CD14-positive monocyte (primary cell): ENCODE data around the gene GNG13. TPM values are rescaled to one million over a fixed set of nuclear protein-coding genes. Genes with fewer than 3 reads are reported as not detected.
"Not testable (repeated sequence)": the region's sequence is repeated elsewhere in the genome, so short reads cannot be mapped to it uniquely, and the experiment has no call there.

Source experiments
- DNase-seq, 3 donors: peaks; one replicate each; pipeline ENCODE4 v3.0.0-alpha.2; 2011 to 2022
- H2AFZ ChIP-seq: 2 replicates; pipeline ENCODE4 v1.6.0; 2012; ENCODE audit warnings: mild to moderate bottlenecking, low read depth, low read length, inconsistent platforms; ENCODE audit not compliant: insufficient read depth, poor library complexity, severe bottlenecking
- H3K27ac ChIP-seq, 2 donors: 1 replicate in 1 of 2; 2 replicates in 1 of 2; pipeline ENCODE4 v1.5.1; 2012 to 2013; ENCODE audit warnings: low read length in 2 of 2, control low read depth in 1 of 2, inconsistent platforms in 1 of 2, low read depth in 1 of 2, mild to moderate bottlenecking in 1 of 2
- H3K27me3 ChIP-seq, 2 donors: one replicate each; pipeline versions ENCODE4 v1.6.0 to v1.6.1; 2011 to 2013; ENCODE audit warnings: low read length in 2 of 2; ENCODE audit not compliant: control insufficient read depth in 2 of 2, insufficient read depth in 2 of 2
- H3K36me3 ChIP-seq, 2 donors: replicated peaks in 1 of 2; 1 replicate in 1 of 2; 2 replicates in 1 of 2; pipeline versions ENCODE4 v1.5.1 to v1.6.1; 2012 to 2013; ENCODE audit warnings: low read length in 2 of 2, control low read depth in 1 of 2, inconsistent platforms in 1 of 2, mild to moderate bottlenecking in 1 of 2; ENCODE audit not compliant: insufficient read depth in 2 of 2, control insufficient read depth in 1 of 2
- H3K4me1 ChIP-seq, 2 donors: 1 replicate in 1 of 2; 2 replicates in 1 of 2; pipeline versions ENCODE4 v1.5.1 to v1.6.1; 2012 to 2013; ENCODE audit warnings: low read length in 2 of 2, control low read depth in 1 of 2, inconsistent platforms in 1 of 2, mild to moderate bottlenecking in 1 of 2, moderate library complexity in 1 of 2; ENCODE audit not compliant: insufficient read depth in 2 of 2, control insufficient read depth in 1 of 2
- H3K4me2 ChIP-seq: replicated peaks from 2 replicates; pipeline ENCODE3; 2012; ENCODE audit warnings: low read length, moderate library complexity, mild to moderate bottlenecking; ENCODE audit not compliant: poor library complexity, severe bottlenecking; ENCODE audit errors: extremely low read depth
- H3K4me3 ChIP-seq, 3 experiments: fragments of 200-600 bp in 1 of 3; sonication (generic) in 1 of 3; replicated peaks in 1 of 3; 1 replicate in 2 of 3; 2 replicates in 1 of 3; pipeline ENCODE4 v1.5.1; 2011 to 2013; ENCODE audit warnings: low read length in 3 of 3, mild to moderate bottlenecking in 3 of 3, control low read depth in 2 of 3, low read depth in 2 of 3, inconsistent platforms in 1 of 3, moderate library complexity in 1 of 3
- H3K79me2 ChIP-seq: 2 replicates; pipeline ENCODE4 v1.6.0; 2012; ENCODE audit warnings: mild to moderate bottlenecking, control low read depth, inconsistent platforms, low read length, moderate library complexity; ENCODE audit not compliant: insufficient read depth
- H3K9ac ChIP-seq: 2 replicates; pipeline ENCODE4 v1.6.0; 2017; ENCODE audit warnings: low read length, mild to moderate bottlenecking; ENCODE audit not compliant: insufficient read depth, poor library complexity, severe bottlenecking
- H3K9me3 ChIP-seq, 2 donors: replicated peaks in 1 of 2; 1 replicate in 1 of 2; 2 replicates in 1 of 2; pipeline versions ENCODE4 v1.5.1 to v1.6.1; 2012 to 2013; ENCODE audit warnings: low read length in 2 of 2, control low read depth in 1 of 2; ENCODE audit not compliant: control insufficient read depth in 1 of 2, insufficient read depth in 1 of 2
- H4K20me1 ChIP-seq: 2 replicates; pipeline ENCODE4 v1.6.0; 2012; ENCODE audit warnings: mild to moderate bottlenecking, low read length, control low read depth, moderate library complexity; ENCODE audit not compliant: insufficient read depth
- H3K27ac Mint-ChIP-seq, 7 donors: one replicate each; pipeline ENCODE4 v1.8.0; 2020; ENCODE audit warnings: mild to moderate bottlenecking in 7 of 7, mixed read lengths in 7 of 7, moderate library complexity in 6 of 7, inconsistent platforms in 2 of 7
- H3K27me3 Mint-ChIP-seq, 3 donors: one replicate each; pipeline ENCODE4 v1.8.0; 2021 to 2022; ENCODE audit warnings: low read depth in 3 of 3, mild to moderate bottlenecking in 3 of 3, mixed read lengths in 3 of 3, moderate library complexity in 3 of 3, inconsistent platforms in 1 of 3
- H3K36me3 Mint-ChIP-seq, 2 donors: one replicate each; pipeline ENCODE4 v1.8.0; 2020; ENCODE audit warnings: mixed read lengths in 2 of 2, inconsistent platforms in 1 of 2, mild to moderate bottlenecking in 1 of 2
- H3K4me1 Mint-ChIP-seq: one replicate; pipeline ENCODE4 v1.8.0; 2020; ENCODE audit warnings: mild to moderate bottlenecking, mixed read lengths
- H3K4me3 Mint-ChIP-seq, 2 donors: one replicate each; pipeline ENCODE4 v1.8.0; 2020; ENCODE audit warnings: mild to moderate bottlenecking in 2 of 2, mixed read lengths in 2 of 2, moderate library complexity in 1 of 2
- H3K9me3 Mint-ChIP-seq, 7 donors: one replicate each; pipeline ENCODE4 v1.8.0; 2020 to 2022; ENCODE audit warnings: mixed read lengths in 7 of 7, mild to moderate bottlenecking in 6 of 7, moderate library complexity in 6 of 7, inconsistent platforms in 2 of 7
- WGBS: methylation state at CpG from one replicate; pipeline ENCODE4 v1.1.5; 2013; ENCODE audit warnings: missing lambda C conversion rate; ENCODE audit not compliant: insufficient coverage; 5-methylcytosine and 5-hydroxymethylcytosine counted together
- intact Hi-C, 2 donors: fragments of 100-400 bp; cut with micrococcal nuclease; formaldehyde crosslinking; loops; one replicate each; pipeline versions ENCODE4 v1.15.0 to v1.15.1; 2023
- polyA plus RNA-seq, 3 donors: library from polyadenylated mRNA; depleted of rRNA in 1 of 3; unstranded in 2 of 3; stranded (reverse) in 1 of 3; fragments of 300-500 nt in 2 of 3; fragments of >200 nt in 1 of 3; fragmentation: Illumina TruSeq in 2 of 3; gene quantifications; 1 replicate in 2 of 3; 2 replicates in 1 of 3; pipeline ENCODE4 v1.2.3, GENCODE V29; 2012 to 2021
- TF ChIP-seq, protein P1 (sequence below): fragments of 200-600 bp; IDR thresholded peaks from one replicate; pipeline ENCODE4 v1.8.0; 2022; ENCODE audit warnings: antibody characterized with exemption, mild to moderate bottlenecking

The GNG13 gene
- polyA plus RNA-seq, 3 donors: not detected

DNA sequence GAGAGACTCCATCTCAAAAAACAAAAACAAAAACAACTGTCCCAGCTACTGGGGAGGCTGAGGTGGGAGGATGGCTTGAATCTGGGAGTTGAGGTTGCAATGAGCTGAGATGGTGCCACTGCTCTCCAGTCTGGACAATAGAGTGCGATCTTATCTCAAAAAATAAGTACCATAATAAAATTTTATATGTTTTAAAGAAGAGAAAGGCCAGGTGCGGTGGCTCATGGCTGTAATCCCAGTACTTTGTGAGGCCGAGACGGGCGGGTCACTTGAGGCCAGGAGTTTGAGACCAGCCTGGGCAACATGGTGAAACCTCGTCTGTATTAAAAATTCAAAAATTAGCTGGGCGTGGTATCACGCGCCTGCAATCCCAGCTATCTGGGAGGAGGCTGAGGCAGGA lies 23.7 kb downstream of the GNG13 start:
- no peaks in the 10 kb centered on the region for H3K4me1 Mint-ChIP-seq
- no peak overlapping the region for H3K27ac Mint-ChIP-seq
- peaks cover 0 to 3% (median 0%) of the 10 kb centered on the region in 7 donors for H3K9me3 Mint-ChIP-seq
- Histone ChIP-seq H3K4me1 (no peaks in the 10 kb centered on the region), H3K4me2 (no peak overlapping the region), H3K79me2 (no peaks in the 10 kb centered on the region), H3K27ac (no peak overlapping the region), H3K36me3 (no peaks in the 10 kb centered on the region), H3K4me3 (no peak overlapping the region), H2AFZ (no peak overlapping the region), H3K9me3 (no peaks in the 10 kb centered on the region), H3K9ac (no peak overlapping the region), H4K20me1 (no peaks in the 10 kb centered on the region), H3K27me3 (peaks cover 0 to 9% of the 10 kb centered on the region in 2 donors)
- H3K36me3 Mint-ChIP-seq: no peaks in the 10 kb centered on the region
- intact Hi-C loops: no loop called here
- WGBS: 94% methylated on average over 7 of the region's 9 CpGs
- TF ChIP-seq, protein P1, sequence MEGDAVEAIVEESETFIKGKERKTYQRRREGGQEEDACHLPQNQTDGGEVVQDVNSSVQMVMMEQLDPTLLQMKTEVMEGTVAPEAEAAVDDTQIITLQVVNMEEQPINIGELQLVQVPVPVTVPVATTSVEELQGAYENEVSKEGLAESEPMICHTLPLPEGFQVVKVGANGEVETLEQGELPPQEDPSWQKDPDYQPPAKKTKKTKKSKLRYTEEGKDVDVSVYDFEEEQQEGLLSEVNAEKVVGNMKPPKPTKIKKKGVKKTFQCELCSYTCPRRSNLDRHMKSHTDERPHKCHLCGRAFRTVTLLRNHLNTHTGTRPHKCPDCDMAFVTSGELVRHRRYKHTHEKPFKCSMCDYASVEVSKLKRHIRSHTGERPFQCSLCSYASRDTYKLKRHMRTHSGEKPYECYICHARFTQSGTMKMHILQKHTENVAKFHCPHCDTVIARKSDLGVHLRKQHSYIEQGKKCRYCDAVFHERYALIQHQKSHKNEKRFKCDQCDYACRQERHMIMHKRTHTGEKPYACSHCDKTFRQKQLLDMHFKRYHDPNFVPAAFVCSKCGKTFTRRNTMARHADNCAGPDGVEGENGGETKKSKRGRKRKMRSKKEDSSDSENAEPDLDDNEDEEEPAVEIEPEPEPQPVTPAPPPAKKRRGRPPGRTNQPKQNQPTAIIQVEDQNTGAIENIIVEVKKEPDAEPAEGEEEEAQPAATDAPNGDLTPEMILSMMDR: no peak
- H3K4me3 Mint-ChIP-seq: no peak overlapping the region
- DNase-seq: no peak
- H3K27me3 Mint-ChIP-seq: peaks cover under 1 to 21% (median 10%) of the 10 kb centered on the region in 3 donors

DNA sequence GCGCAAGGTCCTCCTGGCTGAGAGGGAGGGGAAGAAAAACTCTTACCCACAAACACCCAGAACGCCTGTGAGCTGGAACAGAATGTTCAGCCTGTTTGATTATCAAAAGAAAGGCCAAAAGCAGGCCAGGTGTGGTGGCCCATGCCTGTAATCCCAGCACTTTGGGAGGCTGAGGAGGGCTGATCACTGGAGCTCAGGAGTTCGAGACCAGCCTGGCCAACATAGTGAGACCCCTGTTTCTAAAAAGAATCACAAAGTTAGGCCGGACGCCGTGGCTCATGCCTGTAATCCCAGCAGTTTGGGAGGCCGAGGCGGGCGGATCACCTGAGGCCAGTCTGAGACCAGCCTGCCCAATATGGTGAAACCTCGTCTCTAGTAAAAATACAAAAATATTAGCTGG lies 24.2 kb downstream of the GNG13 start:
- H3K27ac ChIP-seq, H3K9me3 ChIP-seq, H3K4me2 ChIP-seq, H3K4me3 ChIP-seq, H3K9me3 Mint-ChIP-seq, intact Hi-C loops, H3K9ac ChIP-seq, H3K4me1 Mint-ChIP-seq, H3K4me3 Mint-ChIP-seq, H3K27me3 ChIP-seq, H2AFZ ChIP-seq, H3K36me3 Mint-ChIP-seq, H3K36me3 ChIP-seq, H3K4me1 ChIP-seq, H4K20me1 ChIP-seq, DNase-seq, H3K27ac Mint-ChIP-seq, H3K79me2 ChIP-seq: not testable (repeated sequence)
- 95% methylated on average over 8 of the region's 10 CpGs for WGBS
- peaks cover 2 to 18% (median 10%) of the 10 kb centered on the region in 3 donors for H3K27me3 Mint-ChIP-seq
